ENCODE results near the gene CAMK2N1.

DNA sequence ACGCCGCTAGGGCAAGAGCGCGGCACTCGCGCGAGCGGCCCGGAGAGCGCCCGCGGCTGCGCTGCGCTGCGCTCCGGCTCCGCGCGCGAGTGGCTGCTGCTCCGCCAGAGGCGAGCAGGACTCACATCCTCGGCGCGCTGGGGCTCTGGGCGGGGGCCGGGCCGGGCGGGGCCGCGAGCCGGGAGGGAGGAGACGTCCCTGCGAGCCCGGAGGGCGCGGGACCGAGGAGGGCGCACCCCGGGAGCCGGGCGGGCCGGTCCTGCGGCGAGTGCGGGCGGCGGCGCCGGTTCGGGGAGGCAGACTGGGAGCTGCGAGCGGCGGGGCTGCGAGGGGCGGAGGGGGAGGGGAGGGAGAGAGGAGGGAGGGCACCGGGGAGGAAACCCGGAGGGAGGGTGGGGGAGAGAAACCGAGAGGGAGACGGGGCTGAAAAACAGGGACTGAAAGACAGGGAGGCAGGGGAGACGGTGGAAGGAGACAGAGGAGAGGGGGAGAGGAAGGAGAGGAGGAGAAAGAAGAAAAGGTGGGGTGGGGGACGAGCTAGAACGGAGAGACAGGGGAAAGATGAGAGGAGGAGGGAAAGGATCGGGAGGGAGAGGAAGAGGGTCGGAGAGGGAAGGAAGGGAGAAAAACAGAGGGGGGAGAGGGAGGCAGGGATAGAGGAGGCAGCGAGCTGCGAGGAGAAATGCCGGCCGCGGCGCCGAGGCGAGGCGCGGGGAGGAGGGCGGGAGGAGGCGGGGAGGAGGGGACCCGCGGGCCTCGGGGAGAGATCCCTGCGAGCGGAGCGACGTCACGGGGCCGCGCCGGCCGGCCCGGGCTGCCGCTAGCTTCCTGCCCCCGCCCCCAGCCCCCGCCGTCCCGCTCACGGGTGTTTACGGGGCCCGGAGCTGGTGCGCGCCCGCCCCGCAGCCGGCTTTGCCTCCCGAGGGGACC lies at the start of gene CAMK2N1:
- TF ChIP-seq, protein P1, sequence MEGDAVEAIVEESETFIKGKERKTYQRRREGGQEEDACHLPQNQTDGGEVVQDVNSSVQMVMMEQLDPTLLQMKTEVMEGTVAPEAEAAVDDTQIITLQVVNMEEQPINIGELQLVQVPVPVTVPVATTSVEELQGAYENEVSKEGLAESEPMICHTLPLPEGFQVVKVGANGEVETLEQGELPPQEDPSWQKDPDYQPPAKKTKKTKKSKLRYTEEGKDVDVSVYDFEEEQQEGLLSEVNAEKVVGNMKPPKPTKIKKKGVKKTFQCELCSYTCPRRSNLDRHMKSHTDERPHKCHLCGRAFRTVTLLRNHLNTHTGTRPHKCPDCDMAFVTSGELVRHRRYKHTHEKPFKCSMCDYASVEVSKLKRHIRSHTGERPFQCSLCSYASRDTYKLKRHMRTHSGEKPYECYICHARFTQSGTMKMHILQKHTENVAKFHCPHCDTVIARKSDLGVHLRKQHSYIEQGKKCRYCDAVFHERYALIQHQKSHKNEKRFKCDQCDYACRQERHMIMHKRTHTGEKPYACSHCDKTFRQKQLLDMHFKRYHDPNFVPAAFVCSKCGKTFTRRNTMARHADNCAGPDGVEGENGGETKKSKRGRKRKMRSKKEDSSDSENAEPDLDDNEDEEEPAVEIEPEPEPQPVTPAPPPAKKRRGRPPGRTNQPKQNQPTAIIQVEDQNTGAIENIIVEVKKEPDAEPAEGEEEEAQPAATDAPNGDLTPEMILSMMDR (IDR thresholded peaks at IDR 0.05; ENCODE audit: low read depth, low read length) = no peak
- no peak for TF ChIP-seq EZH2phosphoT487 (IDR thresholded peaks at IDR 0.05; ENCODE audit: low read depth)

All from OCI-LY3 (cell line).